ENCODE results near the gene SPDYE1. TPM values are rescaled to one million over a fixed set of nuclear protein-coding genes. Genes with fewer than 3 reads are reported as not detected.

The SPDYE1 gene
- total RNA-seq, 1 donor from 2014 or later: not detected

DNA sequence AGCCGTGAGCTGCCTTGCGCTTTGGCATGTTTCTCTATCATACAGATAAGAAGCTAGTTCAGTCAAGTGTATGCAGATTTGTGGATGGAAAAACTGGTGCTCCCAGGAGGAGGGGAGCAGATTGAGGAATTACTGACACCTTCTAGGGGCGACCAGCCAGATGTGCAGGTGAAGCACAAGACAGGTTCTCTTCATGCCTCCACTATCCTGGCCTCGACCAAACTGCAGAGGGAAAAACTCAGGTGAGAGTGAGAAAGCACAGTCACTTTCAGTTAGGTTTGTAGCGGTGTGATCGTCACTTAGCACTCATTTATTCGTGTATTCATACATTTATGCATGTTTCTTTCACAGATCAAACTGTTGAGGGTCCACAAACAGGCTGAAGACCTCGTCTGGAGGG is 46.2 kb downstream of the SPDYE1 start:
- peak overlapping the region; percentile 89 for H3K27ac Mint-ChIP-seq (ENCODE audit: unreplicated experiment)
- peak overlapping the region; percentile 89 for H3K9ac ChIP-seq (ENCODE audit: low read length)
- H3K36me3 ChIP-seq (ENCODE audit: insufficient read depth, low read length): peaks cover 5% of the 10 kb centered on the region
- peaks cover 15% of the 10 kb centered on the region for H3K4me1 ChIP-seq (ENCODE audit: insufficient read depth, low read length)
- no peaks in the 10 kb centered on the region for H3K9me3 Mint-ChIP-seq (ENCODE audit: unreplicated experiment)
- H3K36me3 Mint-ChIP-seq (ENCODE audit: low read depth, unreplicated experiment): peaks cover 2% of the 10 kb centered on the region
- peak overlapping the region; percentile 91 for H3K4me2 ChIP-seq (ENCODE audit: low read length)
- peaks cover 45% of the 10 kb centered on the region for H3K79me2 ChIP-seq (ENCODE audit: insufficient read depth, low read length)
- no peak overlapping the region for H3K27ac ChIP-seq (ENCODE audit: low read depth, low read length)
- no peaks in the 10 kb centered on the region for H3K27me3 Mint-ChIP-seq (ENCODE audit: low read depth, unreplicated experiment)
- H3K27me3 ChIP-seq (ENCODE audit: insufficient read depth, low read length): no peaks in the 10 kb centered on the region
- DNase-seq (ENCODE audit: low read depth): no peak
- no peak for TF ChIP-seq EZH2 (IDR thresholded peaks at IDR 0.05; ENCODE audit: insufficient read depth, low read length)
- TF ChIP-seq, protein P1, sequence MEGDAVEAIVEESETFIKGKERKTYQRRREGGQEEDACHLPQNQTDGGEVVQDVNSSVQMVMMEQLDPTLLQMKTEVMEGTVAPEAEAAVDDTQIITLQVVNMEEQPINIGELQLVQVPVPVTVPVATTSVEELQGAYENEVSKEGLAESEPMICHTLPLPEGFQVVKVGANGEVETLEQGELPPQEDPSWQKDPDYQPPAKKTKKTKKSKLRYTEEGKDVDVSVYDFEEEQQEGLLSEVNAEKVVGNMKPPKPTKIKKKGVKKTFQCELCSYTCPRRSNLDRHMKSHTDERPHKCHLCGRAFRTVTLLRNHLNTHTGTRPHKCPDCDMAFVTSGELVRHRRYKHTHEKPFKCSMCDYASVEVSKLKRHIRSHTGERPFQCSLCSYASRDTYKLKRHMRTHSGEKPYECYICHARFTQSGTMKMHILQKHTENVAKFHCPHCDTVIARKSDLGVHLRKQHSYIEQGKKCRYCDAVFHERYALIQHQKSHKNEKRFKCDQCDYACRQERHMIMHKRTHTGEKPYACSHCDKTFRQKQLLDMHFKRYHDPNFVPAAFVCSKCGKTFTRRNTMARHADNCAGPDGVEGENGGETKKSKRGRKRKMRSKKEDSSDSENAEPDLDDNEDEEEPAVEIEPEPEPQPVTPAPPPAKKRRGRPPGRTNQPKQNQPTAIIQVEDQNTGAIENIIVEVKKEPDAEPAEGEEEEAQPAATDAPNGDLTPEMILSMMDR (IDR thresholded peaks at IDR 0.05; ENCODE audit: insufficient read depth, low read depth, low read length): no peak
- H4K20me1 ChIP-seq (ENCODE audit: insufficient read depth, low read length): peaks cover 29% of the 10 kb centered on the region
- H3K4me3 Mint-ChIP-seq (ENCODE audit: unreplicated experiment): peak overlapping the region; percentile 95
- H3K4me1 Mint-ChIP-seq (ENCODE audit: low read depth, unreplicated experiment): peaks cover 23% of the 10 kb centered on the region
- H3K9me3 ChIP-seq (ENCODE audit: insufficient read depth, low read depth, low read length): no peaks in the 10 kb centered on the region
- peak overlapping the region; percentile 99 for H2AFZ ChIP-seq (ENCODE audit: low read depth, low read length)
- H3K4me3 ChIP-seq (ENCODE audit: insufficient read depth, low read depth, low read length): peak overlapping the region; percentile 75
- FAIRE-seq: no peak

DNA sequence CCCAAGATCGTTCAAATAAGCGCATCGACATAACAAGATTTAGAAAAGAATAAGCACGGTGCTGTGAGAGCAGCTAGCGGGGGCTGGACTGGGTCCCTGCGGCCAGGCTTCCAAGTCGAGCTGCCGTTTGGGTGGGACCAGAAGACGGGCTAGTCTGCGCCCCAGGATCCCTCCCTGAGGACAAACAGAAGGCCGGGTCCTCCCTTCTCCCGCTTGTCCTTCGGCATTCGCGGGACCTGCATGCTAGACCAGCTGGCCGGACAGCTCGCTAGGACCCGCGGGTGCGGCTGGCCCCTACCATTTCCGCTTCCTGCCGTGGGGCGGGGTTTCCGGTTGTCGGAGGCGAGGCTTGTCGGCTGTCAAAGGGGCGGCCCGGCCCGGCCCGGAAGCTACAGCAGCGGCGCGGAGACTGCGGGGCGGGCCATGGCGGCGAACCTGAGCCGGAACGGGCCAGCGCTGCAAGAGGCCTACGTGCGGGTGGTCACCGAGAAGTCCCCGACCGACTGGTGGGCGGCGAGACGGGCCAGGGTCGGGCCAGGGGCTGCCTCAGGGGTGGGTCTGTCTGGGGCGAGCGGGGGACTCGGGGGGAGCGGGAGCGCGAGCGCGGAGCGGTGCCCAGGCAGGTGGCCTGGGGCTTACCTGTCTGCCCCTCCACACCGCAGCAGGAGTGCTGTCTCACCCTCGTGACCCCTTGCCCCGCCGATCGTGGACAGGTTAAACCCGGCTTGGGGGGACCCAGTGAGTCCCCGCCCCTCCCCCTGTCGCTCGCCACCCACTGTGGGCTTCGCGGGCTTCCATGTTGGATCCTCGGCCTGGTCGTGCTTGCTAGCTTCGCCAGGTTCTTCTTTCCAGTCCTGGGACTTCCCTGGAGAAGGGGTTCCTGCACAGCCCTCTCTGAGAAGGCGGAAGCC is 46.9 kb downstream of the SPDYE1 start, which contains the start of gene DBNL:
Gene DBNL (plus strand): TSS at position 388 of the 911 bp plus-strand sequence. CDS start 36 bp downstream, at position 424.
- peaks cover 34% of the 10 kb centered on the region for H4K20me1 ChIP-seq (ENCODE audit: insufficient read depth, low read length)
- peak within 1 kb of the TSS; percentile 89 for H3K9ac ChIP-seq (ENCODE audit: low read length)
- H3K9me3 ChIP-seq (ENCODE audit: insufficient read depth, low read depth, low read length): no peaks in the 10 kb centered on the region
- H3K27me3 ChIP-seq (ENCODE audit: insufficient read depth, low read length): no peaks in the 10 kb centered on the region
- FAIRE-seq: no peak
- peak within 1 kb of the TSS; percentile 99 for H2AFZ ChIP-seq (ENCODE audit: low read depth, low read length)
- Mint-ChIP-seq H3K4me3 (ENCODE audit: unreplicated experiment) (peak within 1 kb of the TSS; percentile 95), H3K9me3 (ENCODE audit: unreplicated experiment) (no peaks in the 10 kb centered on the region), H3K36me3 (ENCODE audit: low read depth, unreplicated experiment) (peaks cover 2% of the 10 kb centered on the region), H3K27ac (ENCODE audit: unreplicated experiment) (peak within 1 kb of the TSS; percentile 89), H3K27me3 (ENCODE audit: low read depth, unreplicated experiment) (no peaks in the 10 kb centered on the region), H3K4me1 (ENCODE audit: low read depth, unreplicated experiment) (peaks cover 23% of the 10 kb centered on the region)
- peaks cover 15% of the 10 kb centered on the region for H3K4me1 ChIP-seq (ENCODE audit: insufficient read depth, low read length)
- DNase-seq (ENCODE audit: low read depth): peak; percentile 70
- H3K4me2 ChIP-seq (ENCODE audit: low read length): peak within 1 kb of the TSS; percentile 91
- TF ChIP-seq, protein P1 (IDR thresholded peaks at IDR 0.05; ENCODE audit: insufficient read depth, low read depth, low read length): no peak
- no peak for TF ChIP-seq EZH2 (IDR thresholded peaks at IDR 0.05; ENCODE audit: insufficient read depth, low read length)
- peak within 1 kb of the TSS; percentile 64 for H3K27ac ChIP-seq (ENCODE audit: low read depth, low read length)
- peaks cover 52% of the 10 kb centered on the region for H3K79me2 ChIP-seq (ENCODE audit: insufficient read depth, low read length)
- peak within 1 kb of the TSS; percentile 75 for H3K4me3 ChIP-seq (ENCODE audit: insufficient read depth, low read depth, low read length)
- peaks cover 7% of the 10 kb centered on the region for H3K36me3 ChIP-seq (ENCODE audit: insufficient read depth, low read length)
